HepG2 (cell line): ENCODE data around the gene ZNF865. TPM values are rescaled to one million over a fixed set of nuclear protein-coding genes. Genes with fewer than 3 reads are reported as not detected.

ENCODE experiments used
- CBX2 ChIP-seq, 2 experiments: fragments of 200-600 bp in 1 of 2; sonication (generic); formaldehyde crosslinking in 1 of 2; IDR thresholded peaks; 2 replicates each; pipeline versions ENCODE4 v1.7.0 to v1.8.1; 2018 to 2022; ENCODE audit warnings: low read depth in 2 of 2, low read length in 1 of 2, mild to moderate bottlenecking in 1 of 2, missing genetic modification reagents in 1 of 2
- CC2D1A ChIP-seq: sonication (generic); formaldehyde crosslinking; IDR thresholded peaks from 2 replicates; pipeline ENCODE4 v1.8.1; 2023; ENCODE audit warnings: mild to moderate bottlenecking, missing genetic modification reagents
- E2F5 ChIP-seq: sonication (generic); formaldehyde crosslinking; conservative IDR thresholded peaks from 2 replicates; pipeline ENCODE4 v1.4.0; 2020; ENCODE audit warnings: missing genetic modification reagents
- HMG20B ChIP-seq: conservative IDR thresholded peaks from 2 replicates; pipeline ENCODE4 v1.6.1; 2016; ENCODE audit warnings: missing genetic modification reagents, missing compliant biosample characterization
- MLXIP ChIP-seq: sonication (generic); formaldehyde crosslinking; IDR thresholded peaks from 2 replicates; pipeline ENCODE4 v1.9.0; 2021; ENCODE audit warnings: missing genetic modification reagents, borderline replicate concordance
- NFE2L2 ChIP-seq: fragments of 150-350 bp; IDR thresholded peaks from 2 replicates; pipeline ENCODE4 v1.6.1; 2014; ENCODE audit warnings: low read length
- THRA ChIP-seq: sonication (generic); formaldehyde crosslinking; IDR thresholded peaks from 2 replicates; pipeline ENCODE4 v1.4.0; 2020; ENCODE audit warnings: missing genetic modification reagents, borderline replicate concordance
- YY1 ChIP-seq: IDR thresholded peaks from 2 replicates; pipeline ENCODE4 v1.6.1; 2011; ENCODE audit warnings: low read length, low read depth, moderate library complexity, mild to moderate bottlenecking; ENCODE audit not compliant: insufficient read depth, insufficient replicate concordance
- ZNF30 ChIP-seq: sonication (generic); formaldehyde crosslinking; IDR thresholded peaks from 2 replicates; pipeline ENCODE4 v1.5.0; 2020; ENCODE audit warnings: mild to moderate bottlenecking, missing genetic modification reagents
- ZNF407 ChIP-seq: sonication (generic); formaldehyde crosslinking; IDR thresholded peaks from one replicate; pipeline ENCODE4 v1.5.1; 2020; ENCODE audit warnings: mild to moderate bottlenecking, missing genetic modification reagents; ENCODE audit errors: not compliant biosample characterization
- ZNF550 ChIP-seq: sonication (generic); formaldehyde crosslinking; IDR thresholded peaks from 2 replicates; pipeline ENCODE4 v1.4.0; 2020; ENCODE audit warnings: mild to moderate bottlenecking, missing genetic modification reagents, borderline replicate concordance
- polyA plus RNA-seq, 8 experiments: library from polyadenylated mRNA; depleted of rRNA in 3 of 8; stranded (reverse) in 7 of 8; unstranded in 1 of 8; fragments of >200 nt; fragmentation: Illumina TruSeq in 4 of 8; extraction: Trizol in 4 of 8; gene quantifications; 2 replicates each; pipeline versions ENCODE4 v1.2.1 to v1.2.3, GENCODE V29; 2011 to 2016; ENCODE audit warnings: low read depth in 4 of 8, missing spikeins in 1 of 8, mixed read lengths in 1 of 8; ENCODE audit not compliant: insufficient read depth in 1 of 8
- total RNA-seq, 5 experiments: library from RNA; depleted of rRNA; stranded (reverse); fragments of >200 nt; fragmentation: Illumina TruSeq; extraction: Trizol; gene quantifications; 2 replicates each; pipeline ENCODE4 v1.2.3, GENCODE V29; 2016; ENCODE audit warnings: low read depth in 1 of 5
- TF ChIP-seq, protein P1 (sequence below): sonication (generic); formaldehyde crosslinking; IDR thresholded peaks from 2 replicates; pipeline ENCODE4 v1.4.0; 2020; ENCODE audit warnings: missing genetic modification reagents

ZNF865 gene
- total and polyA plus RNA-seq, 2 of the 13 experiments (the other 11 are each of a cell fraction or from before 2014, with no cell fraction given) = 0.93 to 1.0 TPM

DNA sequence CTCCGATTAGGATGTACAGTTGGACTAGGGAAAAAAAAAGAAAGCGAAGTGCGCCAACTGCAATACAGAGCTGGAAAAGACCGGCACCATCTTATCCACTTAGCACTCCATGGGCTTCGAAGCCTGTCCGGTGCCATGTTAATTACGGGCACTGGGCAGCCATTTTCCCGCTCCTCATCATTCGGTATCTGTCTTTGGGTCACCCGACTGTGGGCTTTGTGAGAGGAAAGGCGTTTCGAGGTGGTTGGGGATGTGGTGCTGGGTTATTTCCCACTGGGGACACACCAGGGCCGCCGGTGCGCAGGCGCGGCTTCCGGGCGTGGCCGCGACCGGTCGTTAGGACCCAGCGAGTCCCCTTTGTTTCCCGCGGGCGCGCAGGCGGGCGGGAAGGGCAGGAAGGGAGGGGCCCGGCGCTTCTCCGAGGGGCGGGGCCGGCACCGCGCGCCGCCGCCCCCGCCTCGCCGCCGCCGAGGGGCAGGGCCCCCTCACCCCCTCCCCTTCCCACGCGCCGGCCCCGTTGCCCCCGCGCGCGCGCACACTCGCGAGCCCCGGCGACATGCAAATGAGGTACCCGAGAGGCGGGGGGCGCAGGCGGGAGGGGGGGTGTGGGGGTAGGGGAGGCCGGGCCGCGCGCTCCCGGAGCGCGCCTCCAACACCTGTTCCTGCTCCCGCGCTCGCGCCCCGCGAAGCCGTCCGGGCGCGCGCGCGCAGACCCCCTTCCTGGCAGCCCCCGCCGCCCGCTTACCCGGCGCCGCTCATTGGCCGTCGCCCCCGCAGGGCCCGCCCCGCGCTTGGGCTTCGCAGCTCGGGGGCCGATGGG, 5.4 kb upstream of the ZNF865 start, which contains the start of gene ZNF524 (continued):
- TF ChIP-seq, protein P1, sequence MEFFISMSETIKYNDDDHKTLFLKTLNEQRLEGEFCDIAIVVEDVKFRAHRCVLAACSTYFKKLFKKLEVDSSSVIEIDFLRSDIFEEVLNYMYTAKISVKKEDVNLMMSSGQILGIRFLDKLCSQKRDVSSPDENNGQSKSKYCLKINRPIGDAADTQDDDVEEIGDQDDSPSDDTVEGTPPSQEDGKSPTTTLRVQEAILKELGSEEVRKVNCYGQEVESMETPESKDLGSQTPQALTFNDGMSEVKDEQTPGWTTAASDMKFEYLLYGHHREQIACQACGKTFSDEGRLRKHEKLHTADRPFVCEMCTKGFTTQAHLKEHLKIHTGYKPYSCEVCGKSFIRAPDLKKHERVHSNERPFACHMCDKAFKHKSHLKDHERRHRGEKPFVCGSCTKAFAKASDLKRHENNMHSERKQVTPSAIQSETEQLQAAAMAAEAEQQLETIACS = peak; percentile 87
- TF ChIP-seq YY1 = peak; percentile 94
- TF ChIP-seq ZNF550 (CRISPR knock-in tag) = no peak
- no peak for TF ChIP-seq CBX2 (IDR thresholded peaks at IDR 0.05; ENCODE audit: low read depth, low read length)
- no peak for TF ChIP-seq CBX2 (CRISPR knock-in tag; IDR thresholded peaks at IDR 0.05; ENCODE audit: low read depth)
- TF ChIP-seq E2F5 = peak; percentile 94
- TF ChIP-seq HMG20B = no peak
- no peak for TF ChIP-seq MLXIP (CRISPR knock-in tag)
- no peak for TF ChIP-seq ZNF30 (CRISPR knock-in tag)
- TF ChIP-seq THRA (CRISPR knock-in tag) = 0 out of 2 replicates have a peak, but pooled peaks have one; percentile 8
- TF ChIP-seq ZNF407 (CRISPR knock-in tag) = no peak
- TF ChIP-seq CC2D1A (CRISPR knock-in tag) = no peak
- no peak for TF ChIP-seq NFE2L2
